ENCODE results near the gene ADD1. TPM values are rescaled to one million over a fixed set of nuclear protein-coding genes. Genes with fewer than 3 reads are reported as not detected.

Gene ADD1
- total RNA-seq, 4 donors from 2014 or later: 270 to 449 (median 327) TPM

- Histone ChIP-seq H3K27me3 (no peaks in the 10 kb centered on the region), H3K36me3 (peaks cover 0 to 3% (median 0%) of the 10 kb centered on the region in 3 donors), H3K4me1 (peaks cover 0 to 97% (median 96%) of the 10 kb centered on the region in 4 donors), H3K27ac (peak overlapping the region; percentile 74 to 96 (median 90)), H3K4me3 (peak overlapping the region in 3 of 4 donors; percentile 6 to 41 (median 24)), H3K9me3 (no peaks in the 10 kb centered on the region)
- TF ChIP-seq CTCF (IDR thresholded peaks at IDR 0.05) (no peak), EP300 (IDR thresholded peaks at IDR 0.05) (no peak), POLR2A (IDR thresholded peaks at IDR 0.05) (no peak)
- WGBS, 2 donors: 49 to 56% methylated on average over 9 to 12 of the region's 14 CpGs
- peak in 1 of 2 donors; percentile 11 for DNase-seq (ENCODE audit: low spot score in 2 of 2)
Observed at GRCh38 chr4:2799224-2799911, 44.3 kb upstream of the ADD1 start.

- peak overlapping the region; percentile 74 to 96 (median 90) for H3K27ac ChIP-seq
- no peak for DNase-seq (ENCODE audit: low spot score in 2 of 2)
- H3K4me3 ChIP-seq: peak overlapping the region; percentile 4 to 41 (median 15)
- WGBS, 2 donors: 32 to 37% methylated on average over 14 to 19 of the region's 23 CpGs
- H3K4me1 ChIP-seq: peaks cover 0 to 97% (median 96%) of the 10 kb centered on the region in 4 donors
- H3K27me3 ChIP-seq: no peaks in the 10 kb centered on the region
- H3K9me3 ChIP-seq: no peaks in the 10 kb centered on the region
- peaks cover 0 to 3% (median 0%) of the 10 kb centered on the region in 3 donors for H3K36me3 ChIP-seq
- TF ChIP-seq CTCF (IDR thresholded peaks at IDR 0.05): no peak
- no peak for TF ChIP-seq EP300 (IDR thresholded peaks at IDR 0.05)
- no peak for TF ChIP-seq POLR2A (IDR thresholded peaks at IDR 0.05)
Observed at GRCh38 chr4:2799971-2800690, 43.5 kb upstream of the ADD1 start.

- TF ChIP-seq EP300 (IDR thresholded peaks at IDR 0.05) (peak; percentile 44 to 94), POLR2A (IDR thresholded peaks at IDR 0.05) (peak in 1 of 2 donors; percentile 18), CTCF (IDR thresholded peaks at IDR 0.05) (no peak)
- WGBS, 2 donors: 6% methylated on average over 11 to 29 of the region's 29 CpGs
- H3K4me1 ChIP-seq: peaks cover 0 to 97% (median 96%) of the 10 kb centered on the region in 4 donors
- H3K27ac ChIP-seq: peak overlapping the region; percentile 74 to 96 (median 90)
- H3K36me3 ChIP-seq: peaks cover 0 to 3% (median 0%) of the 10 kb centered on the region in 3 donors
- peak overlapping the region; percentile 4 to 41 (median 15) for H3K4me3 ChIP-seq
- DNase-seq (ENCODE audit: low spot score in 2 of 2): peak; percentile 58 to 64
- H3K27me3 ChIP-seq: no peaks in the 10 kb centered on the region
- no peaks in the 10 kb centered on the region for H3K9me3 ChIP-seq
Observed at GRCh38 chr4:2800691-2801596, 42.7 kb upstream of the ADD1 start.

- DNase-seq (ENCODE audit: low spot score in 2 of 2): no peak
- H3K27ac ChIP-seq: peak overlapping the region in 3 of 4 donors; percentile 63 to 77 (median 71)
- peaks cover 0 to 3% (median 0%) of the 10 kb centered on the region in 3 donors for H3K36me3 ChIP-seq
- no peak for TF ChIP-seq CTCF (IDR thresholded peaks at IDR 0.05)
- TF ChIP-seq EP300 (IDR thresholded peaks at IDR 0.05): no peak
- TF ChIP-seq POLR2A (IDR thresholded peaks at IDR 0.05): no peak
- H3K4me1 ChIP-seq: peaks cover 6 to 97% (median 96%) of the 10 kb centered on the region in 4 donors
- no peak overlapping the region for H3K4me3 ChIP-seq
- H3K27me3 ChIP-seq: no peaks in the 10 kb centered on the region
- no peaks in the 10 kb centered on the region for H3K9me3 ChIP-seq
- WGBS, 2 donors: 69 to 78% methylated on average over 26 of the region's 27 CpGs
Observed at GRCh38 chr4:2802618-2803531, 40.8 kb upstream of the ADD1 start.

Data from tibial nerve (tissue), 4 donors.